NOMO-1 treated with dmso at 0.1 percent for 144 hours (cell line): ENCODE results near the gene RBMY1A1.
"Not testable (repeated sequence)": the region's sequence is repeated elsewhere in the genome, so short reads cannot be mapped to it uniquely, and the experiment has no call there.

ENCODE experiments used
- DNase-seq: peaks from one replicate; lab custom pipeline; 2025; ENCODE audit not compliant: unreplicated experiment; lab: John Stamatoyannopoulos, UW

The RBMY1A1 gene

DNA sequence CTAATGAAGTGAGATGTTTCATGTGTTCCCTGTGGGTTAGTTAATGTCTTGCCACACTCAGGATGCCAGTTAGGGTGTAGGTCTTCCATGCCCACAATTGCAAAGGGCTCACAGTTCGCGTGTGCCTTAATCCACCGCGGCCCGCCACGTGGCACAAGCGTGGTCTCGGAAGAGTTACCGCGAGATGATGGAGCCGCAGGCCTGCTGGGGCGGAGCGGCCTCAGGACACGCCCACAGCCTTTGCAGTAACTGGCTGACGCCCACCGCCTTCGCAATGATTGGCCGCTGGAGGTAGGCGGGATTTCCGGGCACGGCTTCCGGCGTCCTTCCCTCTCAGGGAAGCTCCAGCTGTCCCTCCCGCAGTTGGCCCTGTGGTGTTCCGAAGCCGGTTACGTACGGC lies at the start of gene RBMY1A1:
RBMY1A1 (plus strand) TSS at position 301 of the 400 bp plus-strand sequence. CDS start 2,013 bp downstream, outside the sequence.
- DNase-seq = not testable (repeated sequence)

DNA sequence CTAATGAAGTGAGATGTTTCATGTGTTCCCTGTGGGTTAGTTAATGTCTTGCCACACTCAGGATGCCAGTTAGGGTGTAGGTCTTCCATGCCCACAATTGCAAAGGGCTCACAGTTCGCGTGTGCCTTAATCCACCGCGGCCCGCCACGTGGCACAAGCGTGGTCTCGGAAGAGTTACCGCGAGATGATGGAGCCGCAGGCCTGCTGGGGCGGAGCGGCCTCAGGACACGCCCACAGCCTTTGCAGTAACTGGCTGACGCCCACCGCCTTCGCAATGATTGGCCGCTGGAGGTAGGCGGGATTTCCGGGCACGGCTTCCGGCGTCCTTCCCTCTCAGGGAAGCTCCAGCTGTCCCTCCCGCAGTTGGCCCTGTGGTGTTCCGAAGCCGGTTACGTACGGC lies 23.6 kb upstream of the RBMY1A1 start, which contains the start of gene RBMY1B:
RBMY1B (plus strand) TSS at position 301 of the 400 bp plus-strand sequence. CDS start 2,013 bp downstream, outside the sequence.
- DNase-seq = not testable (repeated sequence)

- not testable (repeated sequence) for DNase-seq
These were observed 24.8 kb downstream of the RBMY1A1 start for GRCh38 chrY:21559316-21559984.

DNA sequence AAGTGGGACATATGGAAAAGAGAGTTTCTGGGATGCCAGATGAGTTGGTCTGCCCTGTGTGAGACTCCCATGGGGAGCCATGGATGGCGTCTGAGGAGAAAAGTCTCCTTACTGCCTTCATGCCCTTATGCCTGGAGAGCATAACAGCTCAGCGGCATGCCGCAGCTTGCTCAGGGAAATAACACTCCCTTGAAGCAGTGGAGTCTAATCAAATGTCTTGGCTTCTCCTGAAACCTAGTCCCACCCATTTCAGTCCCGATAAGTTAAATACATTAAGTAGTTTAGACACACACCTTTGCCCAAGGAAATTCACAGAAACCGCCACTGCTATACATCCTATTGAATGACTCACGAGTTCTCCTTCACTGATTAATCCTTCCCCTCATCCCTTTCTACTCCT lies 50.8 kb downstream of the RBMY1A1 start:
- no peak for DNase-seq

DNA sequence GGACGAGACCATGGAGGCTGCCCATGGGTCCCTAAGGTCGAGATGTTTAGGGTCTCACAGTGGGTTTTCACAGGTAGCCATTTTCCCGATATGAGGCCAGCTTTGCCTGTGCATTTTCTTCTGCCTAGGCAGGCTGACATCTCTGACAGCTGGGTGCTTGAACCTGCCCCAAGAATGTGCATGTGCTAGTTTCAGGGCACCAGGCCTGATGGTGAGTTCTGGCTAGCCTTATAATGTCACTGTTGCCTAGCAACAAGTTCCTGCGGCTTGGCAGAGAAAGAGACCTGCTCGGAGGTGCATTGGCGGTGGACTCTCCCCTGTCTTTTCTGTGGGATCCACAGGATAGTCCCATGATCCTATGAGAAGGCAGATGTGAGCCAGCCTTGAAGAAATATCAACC lies 51.8 kb downstream of the RBMY1A1 start:
- not testable (repeated sequence) for DNase-seq

DNA sequence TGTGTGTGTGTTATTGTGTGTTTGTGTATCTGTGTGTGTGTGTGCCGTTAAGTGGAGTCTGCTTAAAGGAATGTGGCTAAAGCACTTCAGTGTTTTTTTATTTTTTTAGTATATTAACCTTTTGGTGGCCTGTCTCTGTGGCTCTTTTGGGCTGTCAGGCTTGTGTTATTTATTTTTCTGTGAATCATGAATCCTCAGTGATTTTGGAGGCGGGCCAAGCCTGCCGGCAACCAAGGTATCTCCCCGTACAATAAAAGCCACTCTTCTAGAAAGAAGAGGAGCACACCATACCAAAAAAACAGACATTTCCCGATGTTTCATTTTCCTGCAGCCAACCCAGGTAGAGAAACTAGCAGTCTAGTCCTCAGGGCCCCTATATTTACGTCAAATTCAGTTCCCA lies 57.4 kb downstream of the RBMY1A1 start:
- DNase-seq = no peak

DNA sequence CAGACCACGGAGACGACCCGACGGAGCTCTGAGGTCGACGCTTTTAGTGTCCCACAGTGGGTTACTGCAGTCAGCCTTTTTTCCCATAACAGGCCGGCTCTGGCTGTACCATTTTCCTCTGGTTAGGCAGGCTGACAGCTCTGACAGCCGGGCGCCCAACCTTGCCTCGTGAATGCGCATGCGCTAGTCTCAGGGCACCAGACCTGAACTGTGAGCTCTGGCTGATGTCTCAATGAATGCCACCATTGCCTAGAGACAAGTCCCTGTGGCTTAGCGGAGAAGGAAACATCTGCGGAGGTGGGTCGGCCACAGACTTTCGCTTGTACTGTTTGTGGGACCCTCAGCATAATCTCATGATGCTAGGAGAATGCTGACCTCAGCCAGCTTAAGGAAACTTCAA lies 61.6 kb downstream of the RBMY1A1 start:
- not testable (repeated sequence) for DNase-seq
